ENCODE data around the gene DNAJB8.

Gene DNAJB8

GRCh38 chr3:128495435-128495970 is 28.8 kb upstream of the DNAJB8 start:
- no peak overlapping the region for H2AFZ ChIP-seq (ENCODE audit: low read depth, low read length)
- H3K9ac ChIP-seq (ENCODE audit: low read depth, low read length), result no peak overlapping the region
- peaks cover 6% of the 10 kb centered on the region for H3K27me3 ChIP-seq (ENCODE audit: insufficient read depth, low read length, poor library complexity)
- TF ChIP-seq CTCF (IDR thresholded peaks at IDR 0.05; ENCODE audit: borderline replicate concordance, extremely low read depth, low read length, poor library complexity, severe bottlenecking) (no peak), EZH2 (IDR thresholded peaks at IDR 0.05; ENCODE audit: borderline replicate concordance, low read depth, low read length, severe bottlenecking) (no peak)
- H3K36me3 ChIP-seq (ENCODE audit: insufficient read depth, low read length), result no peaks in the 10 kb centered on the region
- H3K79me2 ChIP-seq (ENCODE audit: insufficient read depth, low read length), result no peaks in the 10 kb centered on the region
- no peaks in the 10 kb centered on the region for H4K20me1 ChIP-seq (ENCODE audit: insufficient read depth, low read length)
- DNase-seq, result no peak
- no peak overlapping the region for H3K4me3 ChIP-seq (ENCODE audit: low read depth in 1 of 2, low read length in 2 of 2)
- H3K9me3 ChIP-seq (ENCODE audit: insufficient read depth, low read length, severe bottlenecking), result no peaks in the 10 kb centered on the region
- no peak overlapping the region for H3K4me2 ChIP-seq (ENCODE audit: insufficient read depth, low read length)
- H3K27ac ChIP-seq (ENCODE audit: low read length), result no peak overlapping the region
- H3K4me1 ChIP-seq (ENCODE audit: insufficient read depth, low read length), result peaks cover 11% of the 10 kb centered on the region
- no peak for ATAC-seq (ENCODE audit: insufficient read depth, low read depth)

GRCh38 chr3:128494367-128494650 is 27.6 kb upstream of the DNAJB8 start:
- H3K27me3 ChIP-seq (ENCODE audit: insufficient read depth, low read length, poor library complexity), result peaks cover 4% of the 10 kb centered on the region
- H3K4me1 ChIP-seq (ENCODE audit: insufficient read depth, low read length), result peaks cover 11% of the 10 kb centered on the region

GRCh38 chr3:128493570-128494366 is 27.1 kb upstream of the DNAJB8 start:
- Histone ChIP-seq H3K27me3 (ENCODE audit: insufficient read depth, low read length, poor library complexity) (no peaks in the 10 kb centered on the region), H3K4me1 (ENCODE audit: insufficient read depth, low read length) (peaks cover 11% of the 10 kb centered on the region), H3K9me3 (ENCODE audit: insufficient read depth, low read length, severe bottlenecking) (no peaks in the 10 kb centered on the region), H3K27ac (ENCODE audit: low read length) (no peak overlapping the region), H3K79me2 (ENCODE audit: insufficient read depth, low read length) (no peaks in the 10 kb centered on the region), H3K4me3 (ENCODE audit: low read depth in 1 of 2, low read length in 2 of 2) (no peak overlapping the region), H3K9ac (ENCODE audit: low read depth, low read length) (no peak overlapping the region), H3K36me3 (ENCODE audit: insufficient read depth, low read length) (no peaks in the 10 kb centered on the region), H2AFZ (ENCODE audit: low read depth, low read length) (no peak overlapping the region), H4K20me1 (ENCODE audit: insufficient read depth, low read length) (no peaks in the 10 kb centered on the region), H3K4me2 (ENCODE audit: insufficient read depth, low read length) (no peak overlapping the region)
- ATAC-seq (ENCODE audit: insufficient read depth, low read depth) (no peak), DNase-seq (no peak)
- no peak for TF ChIP-seq CTCF (IDR thresholded peaks at IDR 0.05; ENCODE audit: borderline replicate concordance, extremely low read depth, low read length, poor library complexity, severe bottlenecking)
- no peak for TF ChIP-seq EZH2 (IDR thresholded peaks at IDR 0.05; ENCODE audit: borderline replicate concordance, low read depth, low read length, severe bottlenecking)

More at GRCh38 chr3:128494367-128494650, 27.6 kb upstream of the DNAJB8 start:
- Histone ChIP-seq H3K4me3 (ENCODE audit: low read depth in 1 of 2, low read length in 2 of 2) (no peak overlapping the region), H4K20me1 (ENCODE audit: insufficient read depth, low read length) (no peaks in the 10 kb centered on the region), H3K4me2 (ENCODE audit: insufficient read depth, low read length) (no peak overlapping the region), H3K9me3 (ENCODE audit: insufficient read depth, low read length, severe bottlenecking) (no peaks in the 10 kb centered on the region), H2AFZ (ENCODE audit: low read depth, low read length) (no peak overlapping the region), H3K36me3 (ENCODE audit: insufficient read depth, low read length) (no peaks in the 10 kb centered on the region), H3K9ac (ENCODE audit: low read depth, low read length) (no peak overlapping the region), H3K27ac (ENCODE audit: low read length) (no peak overlapping the region), H3K79me2 (ENCODE audit: insufficient read depth, low read length) (no peaks in the 10 kb centered on the region)
- ATAC-seq (ENCODE audit: insufficient read depth, low read depth) (no peak), DNase-seq (no peak)
- TF ChIP-seq CTCF (IDR thresholded peaks at IDR 0.05; ENCODE audit: borderline replicate concordance, extremely low read depth, low read length, poor library complexity, severe bottlenecking) (no peak), EZH2 (IDR thresholded peaks at IDR 0.05; ENCODE audit: borderline replicate concordance, low read depth, low read length, severe bottlenecking) (no peak)

Measured in DND-41 (cell line).